ENCODE data around the gene NACC2. TPM values are rescaled to one million over a fixed set of nuclear protein-coding genes. Genes with fewer than 3 reads are reported as not detected.

The NACC2 gene
- total and polyA plus RNA-seq, 9 of the 15 experiments (the other 6 are each of a cell fraction or from before 2014, with no cell fraction given), result 0.70 to 25.1 (median 5.6) TPM

DNA sequence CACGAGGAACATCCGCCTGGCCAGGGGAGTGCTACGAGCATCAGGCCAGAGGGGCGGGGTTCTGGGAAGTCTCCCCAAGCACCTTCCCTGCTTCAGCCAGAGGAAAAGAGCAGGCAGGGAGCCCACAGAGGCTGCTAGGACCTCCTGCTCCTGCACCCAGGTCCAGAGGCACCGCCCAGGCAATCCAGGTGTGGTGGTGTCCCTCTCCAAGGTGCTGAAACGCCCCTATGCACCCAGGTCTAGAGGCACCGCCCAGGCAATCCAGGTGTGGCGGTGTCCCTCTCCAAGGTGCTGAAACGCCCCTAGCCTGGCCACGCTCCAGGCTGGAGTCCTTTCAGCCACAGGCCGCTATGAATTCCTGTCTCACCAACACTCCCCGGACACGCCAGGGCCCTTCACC is 123.2 kb downstream of the NACC2 start (continued):
- TF ChIP-seq, protein P1, sequence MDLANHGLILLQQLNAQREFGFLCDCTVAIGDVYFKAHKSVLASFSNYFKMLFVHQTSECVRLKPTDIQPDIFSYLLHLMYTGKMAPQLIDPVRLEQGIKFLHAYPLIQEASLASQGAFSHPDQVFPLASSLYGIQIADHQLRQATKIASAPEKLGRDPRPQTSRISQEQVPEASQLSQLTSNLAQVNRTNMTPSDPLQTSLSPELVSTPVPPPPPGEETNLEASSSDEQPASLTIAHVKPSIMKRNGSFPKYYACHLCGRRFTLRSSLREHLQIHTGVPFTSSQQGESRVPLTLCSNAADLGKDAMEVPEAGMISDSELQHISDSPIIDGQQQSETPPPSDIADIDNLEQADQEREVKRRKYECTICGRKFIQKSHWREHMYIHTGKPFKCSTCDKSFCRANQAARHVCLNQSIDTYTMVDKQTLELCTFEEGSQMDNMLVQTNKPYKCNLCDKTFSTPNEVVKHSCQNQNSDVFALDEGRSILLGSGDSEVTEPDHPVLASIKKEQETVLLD (IDR thresholded peaks at IDR 0.05), result peak; percentile 18; the same call in 1 of the 2 replicates
- TF ChIP-seq TAF7 (tag; IDR thresholded peaks at IDR 0.05), result no peak
- 0 out of 2 replicates have a peak, but pooled peaks have one; percentile 32 for TF ChIP-seq HCFC1 (IDR thresholded peaks at IDR 0.05; ENCODE audit: low read depth, low read length)
- TF ChIP-seq TEAD4 (IDR thresholded peaks at IDR 0.05; ENCODE audit: low read length), result 0 out of 2 replicates have a peak, but pooled peaks have one; percentile 9
- peak; percentile 78; the same call in 1 of the 2 replicates for TF ChIP-seq TEAD4 (CRISPR knock-in tag; IDR thresholded peaks at IDR 0.05; ENCODE audit: borderline replicate concordance)
- TF ChIP-seq CBX1 (IDR thresholded peaks at IDR 0.05; ENCODE audit: low read depth), result no peak
- TF ChIP-seq RB1 (IDR thresholded peaks at IDR 0.05; ENCODE audit: low read depth), result peak; percentile 61; the same call in 1 of the 2 replicates
- peak in 1 of 2 experiments; percentile 70; a peak in 1 of 3 replicates for TF ChIP-seq CBX3 (IDR thresholded peaks at IDR 0.05; ENCODE audit: borderline replicate concordance in 1 of 2, low read length in 2 of 2)
- peak; percentile 96 for TF ChIP-seq HDAC2 (IDR thresholded peaks at IDR 0.05)
- TF ChIP-seq GABPB1 (CRISPR knock-in tag; IDR thresholded peaks at IDR 0.05), result peak; percentile 77
- TF ChIP-seq AFF1 (IDR thresholded peaks at IDR 0.05; ENCODE audit: low read depth in 1 of 2, partially characterized antibody in 2 of 2), result peak in 1 of 2 experiments; percentile 99
- TF ChIP-seq ATF2 (CRISPR knock-in tag; IDR thresholded peaks at IDR 0.05), result peak; percentile 80
- TF ChIP-seq CBFA2T2 (conservative IDR thresholded peaks at IDR 0.05), result no peak
- TF ChIP-seq ID3 (CRISPR knock-in tag; IDR thresholded peaks at IDR 0.05), result no peak
- TF ChIP-seq ID3 (tag; IDR thresholded peaks at IDR 0.05), result peak; percentile 55; the same call in 1 of the 2 replicates
- TF ChIP-seq CBX2 (IDR thresholded peaks at IDR 0.05; ENCODE audit: insufficient read depth, low read length, poor library complexity, severe bottlenecking), result no peak

All from K562 (cell line).